ENCODE data around the gene TRIM10.

DNA sequence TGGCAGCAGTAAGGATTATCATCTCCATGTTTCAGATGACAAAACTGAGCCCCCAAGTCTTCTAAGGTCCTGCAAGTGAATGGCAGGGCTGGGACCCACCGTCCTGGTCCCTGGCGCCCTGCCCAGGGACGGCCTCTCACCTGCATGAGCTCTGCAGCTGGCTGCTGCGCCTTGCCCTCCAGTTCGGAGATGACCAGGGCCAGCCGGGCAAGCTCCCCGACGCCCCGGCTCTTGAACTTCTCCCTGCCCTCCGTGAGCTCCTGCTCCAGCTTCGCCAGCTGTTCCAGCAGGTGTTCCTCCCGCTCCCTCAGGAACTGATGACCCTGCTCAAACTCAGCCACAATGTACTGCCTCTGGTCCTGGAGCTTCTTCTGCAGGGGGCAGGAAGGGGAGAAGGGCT lies 35.4 kb upstream of the TRIM10 start:
- TF ChIP-seq, protein P1, sequence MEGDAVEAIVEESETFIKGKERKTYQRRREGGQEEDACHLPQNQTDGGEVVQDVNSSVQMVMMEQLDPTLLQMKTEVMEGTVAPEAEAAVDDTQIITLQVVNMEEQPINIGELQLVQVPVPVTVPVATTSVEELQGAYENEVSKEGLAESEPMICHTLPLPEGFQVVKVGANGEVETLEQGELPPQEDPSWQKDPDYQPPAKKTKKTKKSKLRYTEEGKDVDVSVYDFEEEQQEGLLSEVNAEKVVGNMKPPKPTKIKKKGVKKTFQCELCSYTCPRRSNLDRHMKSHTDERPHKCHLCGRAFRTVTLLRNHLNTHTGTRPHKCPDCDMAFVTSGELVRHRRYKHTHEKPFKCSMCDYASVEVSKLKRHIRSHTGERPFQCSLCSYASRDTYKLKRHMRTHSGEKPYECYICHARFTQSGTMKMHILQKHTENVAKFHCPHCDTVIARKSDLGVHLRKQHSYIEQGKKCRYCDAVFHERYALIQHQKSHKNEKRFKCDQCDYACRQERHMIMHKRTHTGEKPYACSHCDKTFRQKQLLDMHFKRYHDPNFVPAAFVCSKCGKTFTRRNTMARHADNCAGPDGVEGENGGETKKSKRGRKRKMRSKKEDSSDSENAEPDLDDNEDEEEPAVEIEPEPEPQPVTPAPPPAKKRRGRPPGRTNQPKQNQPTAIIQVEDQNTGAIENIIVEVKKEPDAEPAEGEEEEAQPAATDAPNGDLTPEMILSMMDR (IDR thresholded peaks at IDR 0.05 in 2 of 3, conservative IDR thresholded peaks at IDR 0.05 in 1 of 3; ENCODE audit: control insufficient read depth in 2 of 3, extremely low read depth in 1 of 3, insufficient read depth in 1 of 3, low read depth in 3 of 3, low read length in 3 of 3), result no peak
- TF ChIP-seq TCF3 (IDR thresholded peaks at IDR 0.05; ENCODE audit: borderline replicate concordance, insufficient read depth, low read depth, low read length), result no peak
- no peak for TF ChIP-seq POLR2AphosphoS5 (IDR thresholded peaks at IDR 0.05; ENCODE audit: low read length)
- TF ChIP-seq, protein P2, sequence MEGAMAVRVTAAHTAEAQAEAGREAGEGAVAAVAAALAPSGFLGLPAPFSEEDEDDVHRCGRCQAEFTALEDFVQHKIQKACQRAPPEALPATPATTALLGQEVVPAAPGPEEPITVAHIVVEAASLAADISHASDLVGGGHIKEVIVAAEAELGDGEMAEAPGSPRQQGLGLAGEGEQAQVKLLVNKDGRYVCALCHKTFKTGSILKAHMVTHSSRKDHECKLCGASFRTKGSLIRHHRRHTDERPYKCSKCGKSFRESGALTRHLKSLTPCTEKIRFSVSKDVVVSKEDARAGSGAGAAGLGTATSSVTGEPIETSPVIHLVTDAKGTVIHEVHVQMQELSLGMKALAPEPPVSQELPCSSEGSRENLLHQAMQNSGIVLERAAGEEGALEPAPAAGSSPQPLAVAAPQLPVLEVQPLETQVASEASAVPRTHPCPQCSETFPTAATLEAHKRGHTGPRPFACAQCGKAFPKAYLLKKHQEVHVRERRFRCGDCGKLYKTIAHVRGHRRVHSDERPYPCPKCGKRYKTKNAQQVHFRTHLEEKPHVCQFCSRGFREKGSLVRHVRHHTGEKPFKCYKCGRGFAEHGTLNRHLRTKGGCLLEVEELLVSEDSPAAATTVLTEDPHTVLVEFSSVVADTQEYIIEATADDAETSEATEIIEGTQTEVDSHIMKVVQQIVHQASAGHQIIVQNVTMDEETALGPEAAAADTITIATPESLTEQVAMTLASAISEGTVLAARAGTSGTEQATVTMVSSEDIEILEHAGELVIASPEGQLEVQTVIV (IDR thresholded peaks at IDR 0.05; ENCODE audit: borderline replicate concordance, partially characterized antibody), result no peak
- TF ChIP-seq SPI1 (IDR thresholded peaks at IDR 0.05; ENCODE audit: borderline replicate concordance, insufficient read depth, low read depth, low read length), result no peak
- TF ChIP-seq ZNF24 (IDR thresholded peaks at IDR 0.05), result no peak
- no peak for TF ChIP-seq STAT1 (conservative IDR thresholded peaks at IDR 0.05)
- TF ChIP-seq EZH2 (IDR thresholded peaks at IDR 0.05; ENCODE audit: borderline replicate concordance, control insufficient read depth, low read depth, low read length), result no peak
- TF ChIP-seq TCF12 (IDR thresholded peaks at IDR 0.05; ENCODE audit: low read depth, low read length), result no peak
